AG04450 (cell line): ENCODE measurements around the gene PPM1E. TPM values are rescaled to one million over a fixed set of nuclear protein-coding genes. Genes with fewer than 3 reads are reported as not detected.
"Not testable (repeated sequence)": the region's sequence is repeated elsewhere in the genome, so short reads cannot be mapped to it uniquely, and the experiment has no call there.

Experiments
- CTCF ChIA-PET: fragments of 300-600, 350-600 bp; formaldehyde crosslinking; extraction: SDS; loops from one replicate; lab custom pipeline; 2022; ENCODE audit warnings: antibody characterized with exemption, inconsistent platforms; lab: Charles Lee
- POLR2A ChIA-PET: fragments of 350-600 bp; formaldehyde crosslinking; extraction: SDS; loops from one replicate; lab custom pipeline; 2021; ENCODE audit warnings: antibody characterized with exemption, inconsistent platforms; lab: Yijun Ruan, JAX
- DNase-seq: peaks from one replicate; pipeline ENCODE4 v3.0.0-alpha.2; 2011; ENCODE audit warnings: low read depth, low spot score
- H3K27ac ChIP-seq: one replicate; pipeline ENCODE4 v1.5.1; 2012; ENCODE audit warnings: low read depth, low read length, control low read depth
- H3K27me3 ChIP-seq: one replicate; pipeline ENCODE4 v1.6.0; 2012; ENCODE audit warnings: low read length; ENCODE audit not compliant: control insufficient read depth, insufficient read depth
- H3K4me3 ChIP-seq: 2 replicates; pipeline ENCODE4 v1.5.1; 2011; ENCODE audit warnings: mild to moderate bottlenecking, low read depth, low read length, control low read depth
- H3K9me3 ChIP-seq: 2 replicates; pipeline ENCODE4 v1.5.1; 2012; ENCODE audit warnings: low read length; ENCODE audit not compliant: control insufficient read depth, insufficient read depth
- polyA plus RNA-seq: library from polyadenylated mRNA; depleted of rRNA; stranded (reverse); fragments of >200 nt; gene quantifications from 2 replicates; pipeline ENCODE4 v1.2.3, GENCODE V29; 2011
- TF ChIP-seq, protein P1 (sequence below): IDR thresholded peaks from 2 replicates; pipeline ENCODE4 v1.5.1; 2011; ENCODE audit warnings: low read depth, low read length, control low read depth, inconsistent platforms

The PPM1E gene
- polyA plus RNA-seq, 1 experiment, result 0.64 TPM

- TF ChIP-seq, protein P1, sequence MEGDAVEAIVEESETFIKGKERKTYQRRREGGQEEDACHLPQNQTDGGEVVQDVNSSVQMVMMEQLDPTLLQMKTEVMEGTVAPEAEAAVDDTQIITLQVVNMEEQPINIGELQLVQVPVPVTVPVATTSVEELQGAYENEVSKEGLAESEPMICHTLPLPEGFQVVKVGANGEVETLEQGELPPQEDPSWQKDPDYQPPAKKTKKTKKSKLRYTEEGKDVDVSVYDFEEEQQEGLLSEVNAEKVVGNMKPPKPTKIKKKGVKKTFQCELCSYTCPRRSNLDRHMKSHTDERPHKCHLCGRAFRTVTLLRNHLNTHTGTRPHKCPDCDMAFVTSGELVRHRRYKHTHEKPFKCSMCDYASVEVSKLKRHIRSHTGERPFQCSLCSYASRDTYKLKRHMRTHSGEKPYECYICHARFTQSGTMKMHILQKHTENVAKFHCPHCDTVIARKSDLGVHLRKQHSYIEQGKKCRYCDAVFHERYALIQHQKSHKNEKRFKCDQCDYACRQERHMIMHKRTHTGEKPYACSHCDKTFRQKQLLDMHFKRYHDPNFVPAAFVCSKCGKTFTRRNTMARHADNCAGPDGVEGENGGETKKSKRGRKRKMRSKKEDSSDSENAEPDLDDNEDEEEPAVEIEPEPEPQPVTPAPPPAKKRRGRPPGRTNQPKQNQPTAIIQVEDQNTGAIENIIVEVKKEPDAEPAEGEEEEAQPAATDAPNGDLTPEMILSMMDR, result no peak
- Histone ChIP-seq H3K9me3 (peaks cover 21% of the 10 kb centered on the region), H3K4me3 (no peak overlapping the region), H3K27me3 (no peaks in the 10 kb centered on the region), H3K27ac (no peak overlapping the region)
- CTCF ChIA-PET, result no interaction called here
- POLR2A ChIA-PET, result no interaction called here
- DNase-seq, result no peak
Observed at GRCh38 chr17:58947824-58948223, 192.2 kb downstream of the PPM1E start.

- CTCF ChIA-PET, H3K4me3 ChIP-seq, H3K27ac ChIP-seq, POLR2A ChIA-PET, H3K27me3 ChIP-seq, DNase-seq: not testable (repeated sequence)
- H3K9me3 ChIP-seq, result peaks cover 21% of the 10 kb centered on the region
Observed at GRCh38 chr17:58954358-58954757, 198.7 kb downstream of the PPM1E start.

DNA sequence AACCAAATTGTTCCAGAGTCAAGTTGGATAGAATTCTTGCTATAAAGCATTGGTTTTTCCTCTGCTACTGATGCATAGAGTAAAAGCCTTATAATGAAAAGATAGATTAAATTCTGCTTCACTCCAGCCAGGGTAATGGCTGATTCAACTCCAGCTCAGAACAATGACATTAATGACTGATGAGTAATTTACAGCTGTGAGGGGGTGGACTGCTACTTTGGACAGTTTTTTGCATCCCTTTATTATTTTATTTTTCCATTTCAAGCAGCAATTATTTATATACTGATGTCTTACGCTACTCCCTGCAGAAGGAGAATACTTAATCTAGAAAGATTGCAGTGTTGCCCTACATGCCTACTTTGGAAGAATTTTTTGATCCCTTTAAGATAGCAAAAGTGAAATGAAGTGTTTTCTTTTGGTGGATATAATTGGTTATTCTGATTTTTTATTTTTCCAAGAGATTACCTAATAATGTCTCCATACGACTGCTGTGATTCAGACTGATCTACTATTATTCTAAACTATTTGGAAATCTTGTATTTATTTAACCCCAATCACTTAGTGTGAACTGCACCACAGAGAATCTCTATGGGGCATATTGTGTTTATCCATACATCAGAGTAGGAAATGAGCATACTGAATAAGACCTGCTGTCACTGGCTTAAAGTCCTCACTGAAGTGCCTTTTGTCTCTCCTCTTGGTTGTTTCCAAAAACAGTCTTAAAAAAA is 201.5 kb downstream of the PPM1E start:
- TF ChIP-seq, protein P1, result no peak
- Histone ChIP-seq H3K9me3 (peaks cover 4% of the 10 kb centered on the region), H3K27me3 (no peaks in the 10 kb centered on the region), H3K27ac (no peak overlapping the region), H3K4me3 (no peak overlapping the region)
- POLR2A ChIA-PET, result no interaction called here
- CTCF ChIA-PET, result no interaction called here
- DNase-seq, result no peak

DNA sequence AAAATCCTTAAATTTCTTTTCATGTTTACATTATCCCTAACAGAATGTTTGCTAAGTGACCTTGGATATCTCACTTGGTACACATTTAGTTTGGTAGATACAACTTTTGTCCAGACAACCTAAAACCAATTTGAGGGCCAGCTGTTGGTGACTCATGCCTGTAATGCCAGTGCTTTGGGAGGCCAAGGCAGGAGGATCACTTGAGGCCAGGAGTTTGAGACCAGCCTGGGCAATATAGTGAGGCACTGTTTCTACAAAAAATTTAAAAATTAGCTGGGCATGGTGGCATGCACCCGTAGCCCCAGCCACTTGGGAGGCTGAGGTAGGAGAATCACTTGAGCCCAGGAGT is 202.0 kb downstream of the PPM1E start:
- not testable (repeated sequence) for H3K27ac ChIP-seq

GRCh38 chr17:58960068-58960467 is 204.4 kb downstream of the PPM1E start:
- no peak overlapping the region for H3K4me3 ChIP-seq
- no peaks in the 10 kb centered on the region for H3K9me3 ChIP-seq
- no peaks in the 10 kb centered on the region for H3K27me3 ChIP-seq
- H3K27ac ChIP-seq, result no peak overlapping the region
- ChIA-PET POLR2A (no interaction called here), CTCF (interaction anchor here (0.7 kb wide), 3 partner anchors 28 to 382 kb away, joined by 3 read pairs; no protein-coding TSS in a partner anchor)
- DNase-seq, result peak; percentile 21
- TF ChIP-seq, protein P1, result peak; percentile 34

More for the DNA sequence above, 202.0 kb downstream of the PPM1E start:
- DNase-seq, H3K27me3 ChIP-seq, H3K9me3 ChIP-seq, POLR2A ChIA-PET, H3K4me3 ChIP-seq, CTCF ChIA-PET: not testable (repeated sequence)

DNA sequence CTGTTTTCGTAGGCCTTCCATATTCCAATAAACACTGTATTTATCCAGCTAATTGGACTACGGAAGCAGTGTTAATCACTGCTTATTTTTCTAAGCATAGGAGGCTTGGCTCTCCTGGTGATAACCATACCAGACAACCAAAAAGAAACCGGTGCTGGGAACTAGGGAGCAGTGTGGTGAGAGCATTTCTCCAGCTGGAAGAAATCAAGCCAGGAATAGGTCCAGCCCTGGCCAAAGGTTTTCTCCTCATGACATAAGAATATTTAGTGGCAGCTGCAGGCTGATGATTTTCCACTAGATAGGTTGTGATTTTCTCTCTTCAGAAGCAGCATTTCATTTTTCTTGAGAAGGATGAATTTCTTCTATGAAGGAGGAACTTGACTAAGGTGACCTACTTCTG is 209.6 kb downstream of the PPM1E start:
- Histone ChIP-seq H3K27ac (no peak overlapping the region), H3K4me3 (no peak overlapping the region), H3K9me3 (no peaks in the 10 kb centered on the region), H3K27me3 (no peaks in the 10 kb centered on the region)
- DNase-seq, result no peak
- POLR2A ChIA-PET, result no interaction called here
- TF ChIP-seq, protein P1, result no peak
- CTCF ChIA-PET, result no interaction called here
